Iris pigment epithelial cell (primary cell): ENCODE data around the gene NUBP1.
A peak's percentile ranks its signal among the peaks of the same experiment; 100 is the strongest.
"Not testable (repeated sequence)": the region's sequence is repeated elsewhere in the genome, so short reads cannot be mapped to it uniquely, and the experiment has no call there.

Source experiments
- DNase-seq: peaks from one replicate; pipeline ENCODE4 v3.0.0-alpha.2; 2011; ENCODE audit warnings: low read depth

Gene NUBP1

GRCh38 chr16:10751291-10751697 is 7.7 kb downstream of the NUBP1 start:
- no peak for DNase-seq

- no peak for DNase-seq
These were observed 9.3 kb downstream of the NUBP1 start for GRCh38 chr16:10752843-10753523.

- DNase-seq, result no peak
These were observed 10.0 kb downstream of the NUBP1 start for GRCh38 chr16:10753670-10754069.

- peak; percentile 66 for DNase-seq
These were observed 11.3 kb downstream of the NUBP1 start for GRCh38 chr16:10754941-10755340.

GRCh38 chr16:10756574-10756973 is 12.9 kb downstream of the NUBP1 start:
- DNase-seq, result peak; percentile 23

- no peak for DNase-seq
These were observed 17.2 kb downstream of the NUBP1 start for GRCh38 chr16:10760858-10761257.

- DNase-seq, result no peak
These were observed 17.7 kb downstream of the NUBP1 start for GRCh38 chr16:10761373-10761772.

GRCh38 chr16:10762336-10763016 is 18.8 kb downstream of the NUBP1 start:
- no peak for DNase-seq

GRCh38 chr16:10763456-10763855 is 19.8 kb downstream of the NUBP1 start:
- no peak for DNase-seq

- DNase-seq, result no peak
These were observed 22.1 kb downstream of the NUBP1 start for GRCh38 chr16:10765772-10766171.

GRCh38 chr16:10767127-10767526 is 23.5 kb downstream of the NUBP1 start:
- DNase-seq, result no peak

- no peak for DNase-seq
These were observed 25.7 kb downstream of the NUBP1 start for GRCh38 chr16:10769381-10769780.

GRCh38 chr16:10770907-10771306 is 27.3 kb downstream of the NUBP1 start:
- DNase-seq, result peak; percentile 43

- DNase-seq, result no peak
These were observed 32.6 kb downstream of the NUBP1 start for GRCh38 chr16:10776280-10776679.

GRCh38 chr16:10776923-10777322 is 33.3 kb downstream of the NUBP1 start:
- DNase-seq, result not testable (repeated sequence)

GRCh38 chr16:10777356-10777755 is 33.7 kb downstream of the NUBP1 start:
- no peak for DNase-seq

GRCh38 chr16:10779908-10780307 is 36.3 kb downstream of the NUBP1 start:
- not testable (repeated sequence) for DNase-seq

- DNase-seq, result no peak
These were observed 37.0 kb downstream of the NUBP1 start for GRCh38 chr16:10780628-10781027.

GRCh38 chr16:10782628-10783027 is 39.0 kb downstream of the NUBP1 start:
- DNase-seq, result no peak

- no peak for DNase-seq
These were observed 43.7 kb downstream of the NUBP1 start for GRCh38 chr16:10787304-10787703.

GRCh38 chr16:10788630-10789029 is 45.0 kb downstream of the NUBP1 start:
- not testable (repeated sequence) for DNase-seq

GRCh38 chr16:10791048-10791447 is 47.4 kb downstream of the NUBP1 start:
- no peak for DNase-seq

- DNase-seq, result no peak
These were observed 56.1 kb downstream of the NUBP1 start for GRCh38 chr16:10799736-10800135.

GRCh38 chr16:10805334-10805733 is 61.7 kb downstream of the NUBP1 start:
- no peak for DNase-seq
